Gastroesophageal sphincter (tissue), 3 donors: ENCODE measurements around the gene NMUR1.

Source experiments
- CTCF ChIP-seq, 4 experiments: fragments of 200-600 bp in 2 of 4; fragments of 450-650 bp in 2 of 4; sonication (generic) in 1 of 4; IDR thresholded peaks; one replicate each; pipeline ENCODE4 v1.5.1; 2017 to 2019; ENCODE audit warnings: antibody characterized with exemption in 4 of 4, mild to moderate bottlenecking in 2 of 4, moderate library complexity in 2 of 4
- POLR2A ChIP-seq, 2 donors: fragments of 450-650 bp; IDR thresholded peaks; one replicate each; pipeline ENCODE4 v1.6.1; 2017; ENCODE audit warnings: antibody characterized with exemption in 2 of 2, mild to moderate bottlenecking in 2 of 2, moderate library complexity in 1 of 2

- no peak for TF ChIP-seq CTCF (IDR thresholded peaks at IDR 0.05)
- TF ChIP-seq POLR2A (IDR thresholded peaks at IDR 0.05): no peak
Measured at GRCh38 chr2:231531466-231531865, 1.2 kb upstream of the NMUR1 start.
